Measurements from ENCODE around the gene THOC5.

DNA sequence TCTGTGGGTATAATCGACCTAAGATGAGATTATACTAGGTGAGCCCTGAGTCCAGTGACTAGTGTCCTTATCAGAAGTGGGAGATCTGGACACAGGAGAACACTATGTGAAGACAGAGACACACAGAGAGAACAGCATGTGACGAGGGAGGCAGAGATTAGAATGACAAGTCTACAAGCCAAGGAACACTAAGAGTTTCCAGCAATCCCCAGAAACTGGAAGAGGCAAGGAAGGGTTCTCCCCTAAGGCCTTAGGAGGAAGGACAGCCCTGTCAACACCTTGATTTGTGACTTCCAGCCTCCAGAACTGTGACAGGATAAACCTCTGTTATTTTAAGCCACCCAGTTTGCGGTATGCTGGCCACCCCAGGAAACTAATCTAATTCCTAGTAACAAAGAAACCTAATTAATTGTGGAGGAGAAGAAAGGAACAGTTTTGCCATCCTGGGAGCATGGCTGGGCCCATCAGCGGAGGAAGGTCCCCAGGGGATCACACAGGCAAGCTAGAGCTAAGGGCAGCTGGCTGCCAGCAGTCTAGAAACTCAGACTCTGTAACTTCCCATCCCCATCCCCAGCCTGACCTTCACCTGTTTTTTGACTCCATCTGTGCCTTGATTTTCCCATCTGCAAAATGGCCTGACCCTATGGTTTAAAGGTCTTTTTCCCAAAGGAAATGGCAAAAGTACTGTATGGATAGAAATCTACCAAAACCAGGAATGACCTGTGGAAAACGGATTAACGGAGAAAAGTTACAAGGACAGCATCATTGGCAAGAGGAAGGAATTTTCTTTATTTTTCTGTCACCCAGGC lies 10.3 kb upstream of the THOC5 start:
- TF ChIP-seq, protein P1, sequence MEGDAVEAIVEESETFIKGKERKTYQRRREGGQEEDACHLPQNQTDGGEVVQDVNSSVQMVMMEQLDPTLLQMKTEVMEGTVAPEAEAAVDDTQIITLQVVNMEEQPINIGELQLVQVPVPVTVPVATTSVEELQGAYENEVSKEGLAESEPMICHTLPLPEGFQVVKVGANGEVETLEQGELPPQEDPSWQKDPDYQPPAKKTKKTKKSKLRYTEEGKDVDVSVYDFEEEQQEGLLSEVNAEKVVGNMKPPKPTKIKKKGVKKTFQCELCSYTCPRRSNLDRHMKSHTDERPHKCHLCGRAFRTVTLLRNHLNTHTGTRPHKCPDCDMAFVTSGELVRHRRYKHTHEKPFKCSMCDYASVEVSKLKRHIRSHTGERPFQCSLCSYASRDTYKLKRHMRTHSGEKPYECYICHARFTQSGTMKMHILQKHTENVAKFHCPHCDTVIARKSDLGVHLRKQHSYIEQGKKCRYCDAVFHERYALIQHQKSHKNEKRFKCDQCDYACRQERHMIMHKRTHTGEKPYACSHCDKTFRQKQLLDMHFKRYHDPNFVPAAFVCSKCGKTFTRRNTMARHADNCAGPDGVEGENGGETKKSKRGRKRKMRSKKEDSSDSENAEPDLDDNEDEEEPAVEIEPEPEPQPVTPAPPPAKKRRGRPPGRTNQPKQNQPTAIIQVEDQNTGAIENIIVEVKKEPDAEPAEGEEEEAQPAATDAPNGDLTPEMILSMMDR (IDR thresholded peaks at IDR 0.05; ENCODE audit: insufficient read depth, low read length, poor library complexity, severe bottlenecking), result no peak
- TF ChIP-seq EZH2phosphoT487 (conservative IDR thresholded peaks at IDR 0.05; ENCODE audit: low read length), result no peak
